Amniotic stem cell (primary cell): ENCODE data around the gene FREM2.

Experiments used
- DNase-seq: peaks from one replicate; lab custom pipeline; 2025; lab: John Stamatoyannopoulos, UW

Gene FREM2, protein sequence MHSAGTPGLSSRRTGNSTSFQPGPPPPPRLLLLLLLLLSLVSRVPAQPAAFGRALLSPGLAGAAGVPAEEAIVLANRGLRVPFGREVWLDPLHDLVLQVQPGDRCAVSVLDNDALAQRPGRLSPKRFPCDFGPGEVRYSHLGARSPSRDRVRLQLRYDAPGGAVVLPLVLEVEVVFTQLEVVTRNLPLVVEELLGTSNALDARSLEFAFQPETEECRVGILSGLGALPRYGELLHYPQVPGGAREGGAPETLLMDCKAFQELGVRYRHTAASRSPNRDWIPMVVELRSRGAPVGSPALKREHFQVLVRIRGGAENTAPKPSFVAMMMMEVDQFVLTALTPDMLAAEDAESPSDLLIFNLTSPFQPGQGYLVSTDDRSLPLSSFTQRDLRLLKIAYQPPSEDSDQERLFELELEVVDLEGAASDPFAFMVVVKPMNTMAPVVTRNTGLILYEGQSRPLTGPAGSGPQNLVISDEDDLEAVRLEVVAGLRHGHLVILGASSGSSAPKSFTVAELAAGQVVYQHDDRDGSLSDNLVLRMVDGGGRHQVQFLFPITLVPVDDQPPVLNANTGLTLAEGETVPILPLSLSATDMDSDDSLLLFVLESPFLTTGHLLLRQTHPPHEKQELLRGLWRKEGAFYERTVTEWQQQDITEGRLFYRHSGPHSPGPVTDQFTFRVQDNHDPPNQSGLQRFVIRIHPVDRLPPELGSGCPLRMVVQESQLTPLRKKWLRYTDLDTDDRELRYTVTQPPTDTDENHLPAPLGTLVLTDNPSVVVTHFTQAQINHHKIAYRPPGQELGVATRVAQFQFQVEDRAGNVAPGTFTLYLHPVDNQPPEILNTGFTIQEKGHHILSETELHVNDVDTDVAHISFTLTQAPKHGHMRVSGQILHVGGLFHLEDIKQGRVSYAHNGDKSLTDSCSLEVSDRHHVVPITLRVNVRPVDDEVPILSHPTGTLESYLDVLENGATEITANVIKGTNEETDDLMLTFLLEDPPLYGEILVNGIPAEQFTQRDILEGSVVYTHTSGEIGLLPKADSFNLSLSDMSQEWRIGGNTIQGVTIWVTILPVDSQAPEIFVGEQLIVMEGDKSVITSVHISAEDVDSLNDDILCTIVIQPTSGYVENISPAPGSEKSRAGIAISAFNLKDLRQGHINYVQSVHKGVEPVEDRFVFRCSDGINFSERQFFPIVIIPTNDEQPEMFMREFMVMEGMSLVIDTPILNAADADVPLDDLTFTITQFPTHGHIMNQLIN (N-terminal part only)

GRCh38 chr13:38686577-38687245, at the start of gene FREM2:
FREM2 (plus strand) TSS chr13:38687077; CDS start chr13:38687345, 268 bp downstream.
- DNase-seq = no peak

- no peak for DNase-seq
These were observed 49.3 kb upstream of the FREM2 start for GRCh38 chr13:38637576-38637975.

GRCh38 chr13:38641164-38641948, 45.5 kb upstream of the FREM2 start:
- DNase-seq = no peak

GRCh38 chr13:38647312-38647711, 39.6 kb upstream of the FREM2 start:
- no peak for DNase-seq

- DNase-seq = no peak
These were observed 38.0 kb upstream of the FREM2 start for GRCh38 chr13:38648912-38649311.

DNA sequence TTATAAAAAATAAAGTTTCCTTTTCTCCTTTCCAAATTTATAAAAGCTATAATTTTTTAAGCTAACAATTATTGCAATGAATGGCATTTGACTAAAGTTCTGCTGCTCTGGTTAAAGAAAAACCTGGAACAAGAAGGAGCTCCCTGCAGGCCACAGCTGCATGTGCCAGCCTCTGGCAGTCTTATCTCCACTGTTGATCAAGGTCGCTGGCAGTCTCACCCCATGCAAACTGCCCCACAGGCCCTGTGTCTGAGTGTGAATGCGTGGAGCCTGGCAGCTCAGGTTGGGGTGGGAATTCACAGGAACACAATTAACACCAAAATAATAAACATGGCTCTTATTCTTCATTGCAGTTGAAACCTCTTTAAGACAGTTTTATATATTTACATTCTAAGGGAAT, 30.2 kb upstream of the FREM2 start:
- no peak for DNase-seq

DNA sequence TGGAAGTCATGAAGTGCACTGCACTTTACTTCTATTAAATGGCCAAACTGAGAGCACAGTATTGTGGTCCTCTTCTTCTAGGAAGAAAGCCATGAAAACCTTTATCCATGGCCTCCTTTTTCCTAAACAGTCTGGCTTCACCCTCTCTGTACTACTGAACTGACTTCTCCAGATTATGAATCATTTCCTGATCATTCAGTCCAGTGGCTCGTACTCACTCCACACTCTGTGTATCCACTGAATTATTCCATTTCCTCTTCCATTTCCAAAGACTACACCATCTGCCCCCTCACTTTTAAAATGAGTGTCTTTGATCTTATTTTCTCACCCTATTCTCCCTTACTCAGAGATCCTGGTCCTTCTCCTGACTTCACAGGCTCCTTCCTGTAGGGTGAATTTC, 29.7 kb upstream of the FREM2 start:
- no peak for DNase-seq

DNA sequence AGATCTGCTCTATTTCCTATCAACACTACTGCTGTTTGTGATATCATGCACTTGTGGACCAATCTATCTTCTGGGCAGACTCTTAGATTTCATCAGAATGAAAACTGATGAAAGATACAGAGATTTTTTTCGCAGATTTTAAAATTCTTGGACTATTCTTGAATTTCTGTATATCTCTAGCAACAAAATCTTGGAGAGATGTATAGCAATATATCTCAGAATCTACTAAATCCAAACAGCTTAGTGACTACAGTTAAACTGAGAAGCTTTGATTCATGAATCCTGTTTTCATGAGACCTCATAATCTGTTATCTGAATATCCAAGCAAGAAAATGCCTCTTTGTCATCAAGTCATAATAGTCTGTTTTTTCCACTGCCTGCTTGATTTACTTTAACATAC, 28.0 kb upstream of the FREM2 start:
- DNase-seq = no peak

- DNase-seq = no peak
These were observed 25.7 kb upstream of the FREM2 start for GRCh38 chr13:38661010-38661675.

GRCh38 chr13:38662362-38662761, 24.5 kb upstream of the FREM2 start:
- no peak for DNase-seq

GRCh38 chr13:38664906-38665305, 22.0 kb upstream of the FREM2 start:
- no peak for DNase-seq

- no peak for DNase-seq
These were observed 19.3 kb upstream of the FREM2 start for GRCh38 chr13:38667526-38668109.

GRCh38 chr13:38669234-38669964, 17.5 kb upstream of the FREM2 start:
- DNase-seq = no peak

DNA sequence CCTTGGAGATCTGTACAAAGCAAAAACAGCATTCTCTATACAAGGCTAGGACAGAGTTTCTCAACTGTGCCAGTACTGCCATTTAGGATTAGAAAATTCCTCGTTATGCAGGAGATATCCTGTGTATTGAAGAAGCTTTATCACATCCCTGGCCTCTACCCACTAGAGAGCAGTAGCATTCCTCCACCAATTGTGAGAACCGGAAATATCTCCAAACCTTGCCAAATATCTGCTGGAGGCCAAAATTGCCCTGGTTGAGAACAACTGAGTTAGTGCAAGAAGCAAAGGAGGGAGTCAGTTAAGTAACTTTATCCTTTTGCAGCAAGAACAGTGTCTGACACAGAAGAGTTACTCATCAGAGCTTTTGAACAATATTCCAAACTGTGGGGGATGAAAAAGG, 16.2 kb upstream of the FREM2 start:
- no peak for DNase-seq

DNA sequence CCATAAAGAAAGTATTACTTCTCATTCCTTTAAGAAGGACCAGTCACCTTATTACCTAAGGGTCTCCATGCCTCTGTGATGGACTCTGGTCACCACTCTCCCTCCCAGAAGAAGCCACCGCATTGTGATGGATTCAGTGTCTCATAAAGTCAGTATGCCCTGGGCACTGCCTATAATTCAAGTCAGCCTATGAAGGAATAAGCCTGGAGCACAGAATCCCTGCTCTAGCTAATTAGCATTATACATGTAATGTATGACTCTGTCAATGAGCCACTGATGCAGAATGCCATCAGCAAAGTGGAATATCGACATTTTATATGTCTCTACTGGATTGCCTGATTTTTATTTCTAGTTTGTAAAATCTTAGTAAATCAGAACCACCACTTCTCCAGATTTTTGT, 14.9 kb upstream of the FREM2 start:
- DNase-seq = no peak

DNA sequence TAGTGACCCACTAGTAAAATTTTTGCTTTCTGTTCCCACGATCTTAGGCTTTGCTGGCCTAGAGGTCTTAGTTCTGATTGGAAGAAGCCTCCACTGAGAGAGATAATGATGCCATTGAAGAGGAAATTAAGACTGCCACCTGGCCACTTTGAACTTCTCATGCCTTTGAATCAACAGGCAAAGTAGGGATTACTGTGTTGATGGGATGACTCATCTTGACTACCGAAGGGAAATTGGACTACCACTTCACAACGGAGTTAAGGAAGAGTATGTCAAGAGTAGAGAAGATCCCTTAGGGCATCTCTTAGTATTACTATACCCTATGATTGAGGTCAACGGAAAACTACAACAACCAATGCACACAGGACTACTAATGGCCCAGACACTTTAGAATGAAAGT, 12.7 kb upstream of the FREM2 start:
- DNase-seq = no peak

DNA sequence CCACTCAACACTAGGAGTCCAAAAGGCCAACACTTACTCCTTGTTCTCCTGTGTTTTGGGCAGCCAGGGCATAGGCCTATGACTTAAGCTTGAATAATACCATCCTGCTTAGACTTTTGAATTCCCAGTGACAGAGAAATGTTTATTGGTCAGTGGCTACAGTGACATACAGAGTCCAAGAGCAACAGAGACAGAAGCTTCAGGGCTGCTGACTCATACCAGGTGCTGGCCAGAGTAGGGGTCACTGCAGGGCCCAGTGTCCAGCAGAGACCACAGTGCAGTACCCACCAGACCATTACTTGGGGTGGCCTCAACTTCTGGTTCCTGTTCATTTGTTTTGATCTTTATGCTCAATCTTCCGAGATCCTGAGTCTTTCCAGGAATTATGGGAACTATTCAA, 6.0 kb upstream of the FREM2 start:
- no peak for DNase-seq

GRCh38 chr13:38684714-38685113, 2.2 kb upstream of the FREM2 start:
- no peak for DNase-seq

GRCh38 chr13:38685431-38685830, 1.4 kb upstream of the FREM2 start:
- no peak for DNase-seq
